Activated naive CD4-positive, alpha-beta T cell treated with anti-CD3 and anti-CD28 coated beads, Interleukin-2, amount 50 U/mL, for 16 hours (primary cell): Measurements from ENCODE around the gene TMEM101.
A peak's percentile ranks its signal among the peaks of the same experiment; 100 is the strongest.
"Not testable (repeated sequence)": the region's sequence is repeated elsewhere in the genome, so short reads cannot be mapped to it uniquely, and the experiment has no call there.

Experiments
- DNase-seq: peaks from one replicate; pipeline ENCODE4 v3.0.0-alpha.2; 2020

TMEM101 gene

GRCh38 chr17:44000141-44000860 is 14.5 kb downstream of the TMEM101 start:
- no peak for DNase-seq

DNA sequence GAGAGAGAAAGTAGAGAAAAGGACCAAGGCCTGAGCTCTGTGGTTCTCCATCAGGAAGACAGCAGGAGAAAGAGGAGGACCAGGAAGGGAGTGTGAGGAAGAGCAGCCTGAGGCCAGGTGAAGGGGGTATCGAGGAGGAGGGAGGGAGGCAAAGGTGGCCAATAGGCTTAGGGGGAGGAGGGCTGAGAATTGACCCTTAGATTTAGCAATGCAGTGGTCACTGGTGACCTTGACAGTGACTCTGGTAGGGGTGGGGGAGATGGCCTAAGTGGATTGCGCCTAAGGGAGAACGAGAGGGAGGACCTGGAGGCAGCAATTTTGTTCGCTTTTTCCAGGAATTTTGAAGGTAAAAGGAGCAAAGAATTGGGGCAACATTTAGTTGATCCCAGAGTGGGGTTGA is 15.7 kb downstream of the TMEM101 start:
- DNase-seq: no peak

DNA sequence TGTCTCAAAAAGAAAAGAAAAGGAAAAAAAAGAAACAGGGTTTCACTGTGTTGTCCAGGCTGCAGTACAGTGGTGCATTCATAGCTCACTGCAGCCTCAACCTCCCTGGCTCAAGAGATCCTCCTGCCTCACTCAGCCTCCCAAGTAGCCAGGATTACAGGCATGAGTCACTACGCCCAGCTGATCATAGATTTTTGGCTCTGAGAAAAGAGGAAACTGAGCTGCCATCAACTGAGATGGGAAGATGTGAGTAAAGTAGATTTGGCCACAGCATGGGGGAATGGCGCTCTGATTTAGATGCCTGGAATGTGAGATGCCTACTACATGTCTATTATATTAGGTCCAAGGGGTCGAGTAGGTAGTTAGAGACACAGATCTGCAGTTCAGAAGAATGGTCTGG is 16.2 kb downstream of the TMEM101 start:
- no peak for DNase-seq

DNA sequence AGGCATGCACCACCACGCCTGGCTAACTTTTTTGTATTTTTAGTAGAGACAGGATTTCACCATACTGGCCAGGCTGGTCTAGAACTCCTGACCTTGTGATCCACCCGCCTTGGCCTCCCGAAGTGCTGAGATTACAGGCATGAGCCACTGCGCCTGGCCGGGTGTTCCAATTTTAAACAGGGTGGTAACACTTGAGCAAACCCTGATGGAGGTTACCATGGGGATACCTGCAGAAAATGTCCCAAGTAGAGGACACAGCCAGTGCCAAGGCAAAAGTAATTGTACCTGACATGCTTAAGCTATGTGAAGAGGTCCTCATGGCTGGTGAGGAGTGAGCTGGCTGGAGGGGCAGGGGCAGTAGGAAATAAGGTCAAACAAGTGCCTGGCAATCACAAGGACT is 17.6 kb downstream of the TMEM101 start:
- not testable (repeated sequence) for DNase-seq

GRCh38 chr17:43995150-43995471 is 19.7 kb downstream of the TMEM101 start:
- DNase-seq: no peak

GRCh38 chr17:43994272-43995149 is 20.3 kb downstream of the TMEM101 start:
- peak; percentile 67 for DNase-seq

DNA sequence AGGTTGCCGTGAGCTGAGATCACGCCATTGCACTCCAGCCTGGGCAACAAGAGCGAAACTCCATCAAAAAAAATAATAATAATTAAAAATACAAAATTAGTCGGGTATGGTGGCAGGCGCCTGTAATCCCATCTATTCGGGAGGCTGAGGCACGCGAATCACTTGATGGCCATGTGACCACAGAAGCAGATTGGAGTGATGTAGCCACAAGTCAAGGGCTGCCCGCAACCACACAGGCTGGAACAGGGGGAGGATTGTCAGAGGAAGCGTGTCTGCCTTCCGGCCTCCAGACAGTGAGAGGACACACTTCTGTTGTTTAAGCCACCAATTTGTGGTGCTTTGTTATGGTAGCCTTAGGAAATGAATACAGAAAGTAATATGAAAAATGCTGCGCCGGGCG is 22.1 kb downstream of the TMEM101 start:
- no peak for DNase-seq

DNA sequence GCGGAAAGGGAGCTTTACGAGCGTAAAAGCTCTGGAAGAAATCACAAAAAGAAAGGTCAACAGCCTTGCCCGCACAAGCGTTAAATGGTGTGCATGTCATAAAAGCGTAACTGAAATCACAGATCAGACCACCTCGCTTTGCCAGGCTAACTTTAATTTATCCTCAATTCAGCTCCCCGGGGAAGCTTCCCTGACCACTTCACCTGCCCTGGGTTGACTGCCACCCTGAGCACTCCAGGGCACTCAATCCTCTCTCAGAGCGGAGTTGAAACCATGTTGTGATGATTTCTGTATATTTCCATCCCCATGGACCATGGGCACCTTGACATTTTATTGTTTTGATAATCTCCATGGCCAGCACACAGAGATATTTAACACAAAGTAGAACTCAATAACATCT is 26.5 kb downstream of the TMEM101 start:
- DNase-seq: no peak

DNA sequence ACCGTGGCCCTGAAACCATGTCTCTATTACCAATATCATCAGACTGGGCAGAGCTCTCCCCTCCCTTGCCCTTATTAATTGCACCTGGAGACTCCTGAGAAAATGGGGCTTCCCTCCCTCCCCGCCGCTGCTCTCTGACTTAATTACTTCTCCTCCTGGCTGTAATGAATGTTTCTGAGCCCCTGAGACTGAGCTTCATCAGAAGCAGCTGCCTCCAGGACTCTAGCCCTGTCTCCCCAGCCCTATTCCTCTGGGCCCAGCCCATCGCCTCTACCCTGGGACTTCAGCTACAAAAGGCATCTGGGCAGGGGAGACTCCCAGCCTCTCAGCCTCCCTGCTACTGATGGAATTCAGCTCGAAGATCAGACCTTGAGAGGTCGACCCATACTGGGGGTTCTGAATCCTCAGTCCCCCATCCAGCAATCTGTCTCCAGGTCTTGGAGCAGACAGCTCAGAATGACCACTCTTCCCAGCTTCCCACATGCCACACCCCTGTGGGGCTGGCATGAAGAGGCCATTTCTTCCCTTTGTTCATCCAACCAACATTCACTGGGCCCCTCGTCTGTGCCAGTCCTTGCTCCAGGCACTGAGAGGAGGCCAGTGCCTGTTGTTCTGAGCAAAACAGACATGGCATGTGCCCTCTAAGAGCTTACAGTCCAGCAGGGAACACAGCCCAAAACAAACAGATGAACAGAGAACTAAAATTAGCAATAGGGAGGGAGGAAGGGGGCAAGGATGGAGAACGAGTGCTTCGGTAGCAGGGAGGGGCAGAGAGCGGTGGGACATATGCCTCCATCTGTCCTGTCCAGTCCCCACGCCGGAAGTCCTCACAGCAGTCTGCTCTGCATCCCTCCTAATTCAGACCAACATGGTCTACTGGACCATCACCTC is 27.4 kb downstream of the TMEM101 start:
- no peak for DNase-seq

DNA sequence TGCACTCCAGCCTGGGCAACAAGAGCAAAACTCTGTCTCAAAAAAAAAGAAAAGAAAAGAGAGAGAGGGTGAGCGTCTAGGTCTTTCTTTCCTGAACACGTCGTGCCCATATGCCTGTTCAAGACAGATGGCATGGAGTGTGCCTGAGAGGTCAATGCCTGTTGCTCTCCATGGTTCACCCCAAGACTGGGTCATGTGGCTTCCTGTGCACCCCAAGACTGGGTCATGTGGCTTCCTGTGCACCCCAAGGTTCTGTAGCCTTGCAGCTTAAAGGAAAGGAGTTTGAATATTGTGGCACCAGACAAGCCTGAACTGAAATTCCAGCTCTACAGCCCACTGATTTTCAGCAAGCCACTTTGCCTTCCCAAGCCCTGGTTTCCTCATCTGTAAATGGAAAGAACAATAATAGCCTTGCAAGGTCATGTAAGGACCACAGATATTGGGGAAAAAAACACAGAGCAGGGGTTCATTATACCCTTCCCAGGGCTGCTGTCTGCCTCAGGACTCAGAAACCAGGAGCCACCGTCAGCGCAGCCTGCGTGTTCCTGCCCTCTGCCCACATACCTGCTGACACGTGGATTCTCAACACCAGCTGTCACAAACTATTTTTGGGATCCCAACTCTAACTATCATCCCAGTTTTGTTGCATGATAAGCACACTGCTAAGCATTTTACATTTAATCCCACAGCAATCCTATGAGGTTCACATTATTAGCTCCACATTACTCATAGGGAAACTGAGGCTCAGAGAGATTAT is 28.4 kb downstream of the TMEM101 start:
- no peak for DNase-seq

DNA sequence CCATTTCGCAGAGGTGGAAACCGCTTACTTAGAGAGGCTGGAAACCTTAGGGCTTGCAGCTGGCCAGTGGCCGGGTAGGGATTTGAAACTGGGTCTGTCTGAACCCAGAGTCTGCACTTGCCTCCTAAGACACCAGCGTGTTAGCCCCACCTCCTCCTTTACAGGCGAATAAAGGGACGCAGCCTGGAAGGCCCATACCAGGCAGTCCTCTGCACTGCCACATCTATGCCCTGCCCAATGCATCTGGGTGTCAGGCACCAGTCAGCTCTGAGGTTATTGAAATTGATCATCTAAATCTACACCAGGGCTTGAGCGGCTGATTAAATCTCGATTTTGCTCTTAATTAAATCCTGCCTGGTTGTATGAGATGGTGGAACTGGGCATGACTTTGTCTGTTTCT is 30.2 kb downstream of the TMEM101 start:
- DNase-seq: no peak

- DNase-seq: peak; percentile 20
Observed at GRCh38 chr17:43983515-43984411, 31.0 kb downstream of the TMEM101 start.

- no peak for DNase-seq
Observed at GRCh38 chr17:43983196-43983514, 31.6 kb downstream of the TMEM101 start.

GRCh38 chr17:43982171-43982570 is 32.6 kb downstream of the TMEM101 start:
- DNase-seq: no peak

GRCh38 chr17:43979671-43980070 is 35.1 kb downstream of the TMEM101 start:
- no peak for DNase-seq

- no peak for DNase-seq
Observed at GRCh38 chr17:43979011-43979410, 35.8 kb downstream of the TMEM101 start.

DNA sequence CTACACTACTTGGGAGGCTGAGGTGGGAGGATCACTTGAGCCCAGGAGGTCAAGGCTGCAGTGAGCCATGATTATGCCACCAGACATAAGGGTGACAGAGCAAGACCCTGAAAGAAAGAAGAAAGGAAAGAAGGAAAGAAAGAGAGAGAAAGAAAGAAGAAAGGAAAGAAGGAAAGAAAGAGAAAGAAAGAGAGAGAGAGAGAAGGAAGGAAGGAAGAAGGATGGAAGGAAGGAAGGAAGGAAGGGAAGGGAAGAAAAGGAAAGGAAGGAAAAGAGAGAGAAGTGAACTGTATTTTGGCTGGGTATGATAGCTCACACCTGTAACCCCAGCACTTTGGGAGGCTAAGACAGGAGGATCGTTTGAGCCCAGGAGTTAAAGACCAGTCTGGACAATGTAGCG is 36.7 kb downstream of the TMEM101 start:
- DNase-seq: no peak

GRCh38 chr17:43976963-43977837 is 37.6 kb downstream of the TMEM101 start:
- no peak for DNase-seq

- no peak for DNase-seq
Observed at GRCh38 chr17:43975898-43976297, 38.9 kb downstream of the TMEM101 start.

- no peak for DNase-seq
Observed at GRCh38 chr17:43974382-43975266, 40.1 kb downstream of the TMEM101 start.
